ENCODE data around the gene MEGF11.

Gene MEGF11

DNA sequence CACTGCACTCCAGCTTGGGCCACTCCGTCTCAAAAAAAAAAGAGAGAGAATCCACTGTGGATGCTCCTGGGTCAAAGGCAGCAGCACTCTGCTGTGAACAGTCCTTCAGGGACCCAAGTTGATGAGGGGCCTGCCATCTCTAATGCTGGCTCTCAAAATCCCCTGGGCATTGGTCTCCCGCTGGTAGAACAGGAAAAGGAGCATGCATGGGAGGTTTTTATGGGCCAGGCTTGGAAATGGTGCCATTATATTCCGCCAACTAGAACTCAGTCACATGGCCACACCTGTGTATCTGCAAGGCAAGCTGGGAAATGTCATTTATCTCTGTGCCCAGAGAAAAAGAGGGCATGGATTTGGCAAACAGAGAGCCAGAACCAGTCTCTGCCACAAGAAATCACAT is 36.5 kb upstream of the MEGF11 start:
- peaks cover 20% of the 10 kb centered on the region for H3K4me1 ChIP-seq (ENCODE audit: insufficient read depth, low read length)
- H3K36me3 ChIP-seq (ENCODE audit: insufficient read depth, low read length), result no peaks in the 10 kb centered on the region
- no peak overlapping the region for H3K9ac ChIP-seq (ENCODE audit: low read length)
- H3K27ac ChIP-seq (ENCODE audit: low read depth, low read length), result no peak overlapping the region
- no peaks in the 10 kb centered on the region for H3K9me3 ChIP-seq (ENCODE audit: low read length)
- no peak overlapping the region for H3K4me3 ChIP-seq (ENCODE audit: low read depth in 1 of 2, low read length in 2 of 2)
- H3K27me3 ChIP-seq (ENCODE audit: control insufficient read depth in 1 of 2, insufficient read depth in 2 of 2, low read length in 2 of 2), result no peaks in the 10 kb centered on the region

DNA sequence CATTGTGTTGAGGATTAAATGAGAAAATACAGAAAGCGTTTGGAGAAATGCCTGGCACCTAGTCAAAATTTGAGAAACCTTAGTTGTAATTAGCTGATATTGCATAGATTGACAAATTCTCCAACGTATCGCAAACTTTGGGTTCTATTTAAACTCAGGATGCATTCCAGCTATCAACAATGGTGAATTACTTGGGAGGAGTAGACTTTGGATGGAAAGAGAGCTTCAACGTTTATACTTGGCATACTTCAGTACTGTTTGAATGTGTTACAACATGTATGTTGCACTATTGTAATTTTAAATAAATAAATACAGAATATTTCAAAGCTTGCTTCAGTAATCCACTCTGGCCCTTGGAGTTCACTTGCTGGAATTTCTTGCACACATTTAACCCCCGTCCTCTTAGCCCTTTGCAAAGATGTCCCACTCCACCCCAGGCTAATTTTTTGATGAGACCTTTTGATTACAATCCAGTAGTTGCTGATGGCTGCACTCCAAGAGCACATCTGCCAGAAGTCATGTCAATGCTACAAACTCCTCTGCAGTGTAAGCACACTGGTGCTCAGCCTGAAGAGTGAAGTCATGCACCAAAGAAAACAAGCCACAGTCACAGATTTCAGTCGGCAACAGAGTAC is 35.1 kb upstream of the MEGF11 start:
- no peak overlapping the region for H3K27ac ChIP-seq (ENCODE audit: low read depth, low read length)
- no peak overlapping the region for H3K9ac ChIP-seq (ENCODE audit: low read length)
- H3K27me3 ChIP-seq (ENCODE audit: control insufficient read depth in 1 of 2, insufficient read depth in 2 of 2, low read length in 2 of 2), result no peaks in the 10 kb centered on the region
- no peaks in the 10 kb centered on the region for H3K9me3 ChIP-seq (ENCODE audit: low read length)
- H3K4me1 ChIP-seq (ENCODE audit: insufficient read depth, low read length), result peaks cover 11% of the 10 kb centered on the region
- H3K36me3 ChIP-seq (ENCODE audit: insufficient read depth, low read length), result no peaks in the 10 kb centered on the region
- no peak overlapping the region for H3K4me3 ChIP-seq (ENCODE audit: low read depth in 1 of 2, low read length in 2 of 2)

DNA sequence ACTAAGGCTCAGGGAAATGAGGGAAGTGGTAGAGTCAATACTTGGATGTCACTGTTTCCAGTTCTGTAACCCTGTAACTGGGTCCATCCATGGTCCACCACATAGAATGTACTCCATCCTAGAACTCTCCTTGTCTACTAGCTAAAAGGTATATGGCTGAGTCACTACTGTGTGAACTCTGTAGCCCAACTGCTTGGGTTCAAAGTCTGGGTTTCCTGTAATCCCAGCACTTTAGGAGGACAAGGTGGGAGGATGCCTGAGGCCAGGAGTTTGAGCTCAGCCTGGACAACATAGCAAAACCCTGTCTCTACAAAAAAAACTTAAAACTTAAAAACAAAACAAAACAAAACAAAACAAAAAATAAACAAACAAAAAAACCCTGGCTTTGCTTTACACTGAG is 34.5 kb upstream of the MEGF11 start:
- no peak overlapping the region for H3K27ac ChIP-seq (ENCODE audit: low read depth, low read length)
- no peaks in the 10 kb centered on the region for H3K36me3 ChIP-seq (ENCODE audit: insufficient read depth, low read length)
- H3K9me3 ChIP-seq (ENCODE audit: low read length), result no peaks in the 10 kb centered on the region
- H3K4me1 ChIP-seq (ENCODE audit: insufficient read depth, low read length), result peaks cover 11% of the 10 kb centered on the region
- no peaks in the 10 kb centered on the region for H3K27me3 ChIP-seq (ENCODE audit: control insufficient read depth in 1 of 2, insufficient read depth in 2 of 2, low read length in 2 of 2)
- no peak overlapping the region for H3K4me3 ChIP-seq (ENCODE audit: low read depth in 1 of 2, low read length in 2 of 2)
- no peak overlapping the region for H3K9ac ChIP-seq (ENCODE audit: low read length)

DNA sequence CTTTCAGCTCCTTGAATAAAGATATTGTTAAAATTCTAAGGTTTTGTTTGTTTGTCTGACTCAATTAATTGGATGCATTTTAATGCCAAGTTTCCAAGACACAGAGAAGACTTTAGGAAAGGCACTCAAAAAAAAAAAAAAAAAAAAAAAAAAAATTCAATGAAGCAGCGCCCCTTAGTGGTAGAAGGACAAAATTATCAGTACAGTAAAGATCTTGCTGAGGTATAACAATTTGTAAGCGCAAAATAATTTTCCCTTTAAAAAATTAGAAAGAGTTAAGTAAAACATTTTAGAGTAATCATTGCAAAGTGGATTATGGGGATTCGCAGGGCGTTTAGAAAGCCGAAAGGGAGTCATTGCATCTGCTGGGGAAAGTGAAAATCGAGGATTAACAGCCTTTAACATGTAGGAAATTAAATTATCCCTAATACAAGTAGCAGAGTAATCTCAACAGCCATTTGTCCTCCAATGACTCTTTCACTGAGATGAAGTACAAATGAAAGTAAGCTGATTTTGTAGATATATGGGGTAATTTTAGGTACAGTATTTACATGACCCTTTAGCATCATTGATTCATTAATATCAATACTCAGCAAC is 34.0 kb upstream of the MEGF11 start:
- peaks cover 9% of the 10 kb centered on the region for H3K4me1 ChIP-seq (ENCODE audit: insufficient read depth, low read length)
- H3K36me3 ChIP-seq (ENCODE audit: insufficient read depth, low read length), result no peaks in the 10 kb centered on the region
- H3K27me3 ChIP-seq (ENCODE audit: control insufficient read depth in 1 of 2, insufficient read depth in 2 of 2, low read length in 2 of 2), result no peaks in the 10 kb centered on the region
- no peak overlapping the region for H3K27ac ChIP-seq (ENCODE audit: low read depth, low read length)
- H3K9ac ChIP-seq (ENCODE audit: low read length), result no peak overlapping the region
- H3K4me3 ChIP-seq (ENCODE audit: low read depth in 1 of 2, low read length in 2 of 2), result no peak overlapping the region
- no peaks in the 10 kb centered on the region for H3K9me3 ChIP-seq (ENCODE audit: low read length)

DNA sequence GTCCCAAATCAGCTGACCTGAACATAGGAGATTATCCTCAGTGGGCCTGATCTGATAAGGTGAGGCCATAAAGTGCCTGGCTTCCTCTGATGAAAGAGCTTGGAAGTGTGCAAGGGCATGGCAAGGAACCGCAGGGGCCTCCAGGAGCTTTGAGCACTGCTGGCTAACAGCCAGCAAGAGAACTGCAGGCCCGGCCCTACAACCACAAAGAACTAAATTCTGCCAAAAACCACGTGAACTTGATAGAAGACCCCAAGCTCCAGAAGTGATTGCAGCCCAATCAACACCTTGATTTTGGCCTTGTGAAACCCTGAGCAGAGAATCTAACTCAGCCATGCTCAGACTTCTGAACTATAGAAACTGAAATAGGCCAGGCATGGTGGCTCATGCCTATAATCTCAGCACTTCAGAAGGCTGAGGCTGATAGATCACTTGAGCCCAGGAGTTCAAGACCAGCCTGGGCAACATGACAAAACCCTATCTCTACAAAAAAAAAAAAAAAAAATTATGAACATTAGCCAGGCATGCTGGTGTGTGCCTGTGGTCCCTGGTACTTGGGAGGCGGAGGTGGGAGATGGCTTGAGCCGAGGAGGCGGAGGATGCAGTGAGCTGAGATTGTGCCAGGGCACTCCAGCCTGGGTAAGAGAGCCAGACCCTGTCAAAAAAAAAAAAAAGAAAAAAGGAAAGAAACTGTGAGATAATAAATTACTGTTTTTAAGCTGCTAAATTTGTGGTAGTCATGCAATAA is 32.2 kb upstream of the MEGF11 start:
- no peaks in the 10 kb centered on the region for H3K4me1 ChIP-seq (ENCODE audit: insufficient read depth, low read length)
- no peaks in the 10 kb centered on the region for H3K36me3 ChIP-seq (ENCODE audit: insufficient read depth, low read length)
- no peak overlapping the region for H3K27ac ChIP-seq (ENCODE audit: low read depth, low read length)
- no peak overlapping the region for H3K9ac ChIP-seq (ENCODE audit: low read length)
- H3K4me3 ChIP-seq (ENCODE audit: low read depth in 1 of 2, low read length in 2 of 2), result no peak overlapping the region
- no peaks in the 10 kb centered on the region for H3K27me3 ChIP-seq (ENCODE audit: control insufficient read depth in 1 of 2, insufficient read depth in 2 of 2, low read length in 2 of 2)
- no peaks in the 10 kb centered on the region for H3K9me3 ChIP-seq (ENCODE audit: low read length)

DNA sequence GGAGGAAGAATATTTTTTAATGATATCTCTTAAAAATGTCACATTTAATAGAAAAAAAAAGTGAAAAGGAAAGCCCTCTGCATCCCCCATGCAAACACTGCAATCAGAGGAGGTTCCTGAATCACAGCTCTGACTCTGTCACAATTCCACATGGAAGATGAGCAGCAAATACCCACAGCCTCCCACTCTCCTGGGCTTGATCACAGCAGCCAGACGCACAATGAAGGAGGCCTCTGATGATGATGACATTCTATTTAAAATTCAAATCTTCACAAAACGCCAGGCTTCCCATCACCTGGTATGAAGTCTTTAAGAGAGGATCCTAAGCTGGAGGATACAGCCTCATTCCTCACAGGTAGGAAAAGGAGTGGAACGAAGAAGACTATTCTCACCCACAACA is 30.7 kb upstream of the MEGF11 start:
- H3K27me3 ChIP-seq (ENCODE audit: control insufficient read depth in 1 of 2, insufficient read depth in 2 of 2, low read length in 2 of 2), result no peaks in the 10 kb centered on the region
- H3K4me3 ChIP-seq (ENCODE audit: low read depth in 1 of 2, low read length in 2 of 2), result no peak overlapping the region
- no peak overlapping the region for H3K27ac ChIP-seq (ENCODE audit: low read depth, low read length)
- no peak overlapping the region for H3K9ac ChIP-seq (ENCODE audit: low read length)
- H3K36me3 ChIP-seq (ENCODE audit: insufficient read depth, low read length), result no peaks in the 10 kb centered on the region
- H3K4me1 ChIP-seq (ENCODE audit: insufficient read depth, low read length), result no peaks in the 10 kb centered on the region
- H3K9me3 ChIP-seq (ENCODE audit: low read length), result no peaks in the 10 kb centered on the region

DNA sequence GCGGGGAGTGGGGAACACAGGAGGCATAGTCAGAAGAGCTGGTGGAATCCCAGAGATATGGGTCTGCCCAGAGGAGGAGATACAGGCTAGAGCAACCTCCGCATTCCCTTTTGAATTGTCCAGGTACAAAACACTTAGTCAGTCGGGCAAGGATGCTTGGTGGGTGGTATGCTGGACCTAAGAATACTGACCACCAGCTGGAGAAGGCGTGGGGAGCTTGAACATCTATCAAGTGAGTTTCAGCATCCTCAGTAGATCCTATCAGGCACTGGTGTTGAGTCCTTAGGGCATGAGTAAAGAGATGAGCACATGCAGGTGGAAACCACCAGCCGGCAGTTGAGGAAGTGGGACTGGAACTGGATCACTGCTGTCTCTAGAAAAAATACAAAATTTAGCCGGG is 25.1 kb upstream of the MEGF11 start:
- Histone ChIP-seq H3K36me3 (ENCODE audit: insufficient read depth, low read length) (no peaks in the 10 kb centered on the region), H3K9me3 (ENCODE audit: low read length) (no peaks in the 10 kb centered on the region), H3K4me3 (ENCODE audit: low read depth in 1 of 2, low read length in 2 of 2) (no peak overlapping the region), H3K27me3 (ENCODE audit: control insufficient read depth in 1 of 2, insufficient read depth in 2 of 2, low read length in 2 of 2) (no peaks in the 10 kb centered on the region), H3K4me1 (ENCODE audit: insufficient read depth, low read length) (no peaks in the 10 kb centered on the region), H3K9ac (ENCODE audit: low read length) (no peak overlapping the region), H3K27ac (ENCODE audit: low read depth, low read length) (no peak overlapping the region)

DNA sequence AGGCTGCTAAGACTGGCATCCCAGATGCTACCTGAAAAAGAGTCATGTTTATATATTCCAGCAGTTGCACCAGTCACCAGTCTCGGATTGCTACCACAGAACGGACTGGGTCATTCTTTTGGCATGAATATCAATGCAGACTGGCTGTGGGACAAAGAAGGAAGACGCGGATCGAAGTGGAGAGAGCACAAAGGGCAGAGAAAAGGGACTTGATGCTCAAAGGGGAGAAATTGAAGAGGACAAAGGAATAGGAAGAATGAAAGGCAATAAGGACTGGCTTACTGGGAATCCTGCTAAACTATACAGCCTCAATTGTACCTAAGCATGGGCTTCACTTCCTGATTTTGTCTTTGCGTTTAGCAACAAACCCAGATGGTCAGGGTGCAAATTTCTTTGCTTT is 24.5 kb upstream of the MEGF11 start:
- Histone ChIP-seq H3K4me3 (ENCODE audit: low read depth in 1 of 2, low read length in 2 of 2) (no peak overlapping the region), H3K36me3 (ENCODE audit: insufficient read depth, low read length) (no peaks in the 10 kb centered on the region), H3K9ac (ENCODE audit: low read length) (no peak overlapping the region), H3K27ac (ENCODE audit: low read depth, low read length) (no peak overlapping the region), H3K27me3 (ENCODE audit: control insufficient read depth in 1 of 2, insufficient read depth in 2 of 2, low read length in 2 of 2) (no peaks in the 10 kb centered on the region), H3K9me3 (ENCODE audit: low read length) (no peaks in the 10 kb centered on the region), H3K4me1 (ENCODE audit: insufficient read depth, low read length) (no peaks in the 10 kb centered on the region)

DNA sequence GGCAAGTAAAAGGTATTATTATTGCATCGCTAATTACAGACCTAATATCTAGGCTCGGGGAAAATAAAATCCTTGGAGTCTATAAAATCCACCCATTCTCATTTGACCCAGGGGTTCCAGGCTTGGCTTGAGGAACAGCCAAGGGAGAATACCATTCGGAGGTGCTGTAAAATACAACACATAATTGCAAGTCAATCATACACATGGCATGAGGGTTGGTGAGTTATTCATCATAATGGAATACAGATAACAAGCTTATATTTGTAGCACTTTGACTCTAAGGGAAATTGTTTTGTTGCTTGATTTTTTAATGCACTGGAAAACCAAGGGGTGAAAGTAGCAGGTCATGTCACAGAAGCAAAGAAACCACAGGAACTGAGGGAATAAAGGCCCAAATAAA is 23.0 kb upstream of the MEGF11 start:
- H3K36me3 ChIP-seq (ENCODE audit: insufficient read depth, low read length), result no peaks in the 10 kb centered on the region
- H3K27ac ChIP-seq (ENCODE audit: low read depth, low read length), result no peak overlapping the region
- H3K9ac ChIP-seq (ENCODE audit: low read length), result no peak overlapping the region

DNA sequence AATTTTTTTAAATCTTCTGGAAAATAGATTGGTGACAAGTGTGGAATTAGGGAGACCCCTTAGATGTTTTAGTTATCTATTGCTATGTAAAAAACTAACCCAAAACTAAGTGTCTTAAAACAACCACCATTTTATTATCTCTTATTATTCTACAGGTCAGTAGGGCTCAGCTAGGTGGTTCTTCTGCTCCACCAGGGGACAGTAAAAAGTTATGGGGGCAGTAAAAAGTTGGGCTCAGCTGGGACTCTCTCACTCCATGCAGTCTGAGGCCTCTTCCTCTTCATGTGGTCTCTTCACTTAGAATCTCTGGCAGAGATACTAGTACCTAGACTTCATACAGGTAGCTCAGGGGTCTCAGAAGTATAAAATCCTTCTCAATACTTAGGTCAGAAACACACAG is 21.8 kb upstream of the MEGF11 start:
- no peak overlapping the region for H3K4me3 ChIP-seq (ENCODE audit: low read depth in 1 of 2, low read length in 2 of 2)
- H3K36me3 ChIP-seq (ENCODE audit: insufficient read depth, low read length), result no peaks in the 10 kb centered on the region
- no peaks in the 10 kb centered on the region for H3K4me1 ChIP-seq (ENCODE audit: insufficient read depth, low read length)
- H3K27ac ChIP-seq (ENCODE audit: low read depth, low read length), result no peak overlapping the region
- no peak overlapping the region for H3K9ac ChIP-seq (ENCODE audit: low read length)
- no peaks in the 10 kb centered on the region for H3K9me3 ChIP-seq (ENCODE audit: low read length)
- H3K27me3 ChIP-seq (ENCODE audit: control insufficient read depth in 1 of 2, insufficient read depth in 2 of 2, low read length in 2 of 2), result no peaks in the 10 kb centered on the region

More for the DNA sequence above, 23.0 kb upstream of the MEGF11 start:
- no peak overlapping the region for H3K4me3 ChIP-seq (ENCODE audit: low read depth in 1 of 2, low read length in 2 of 2)
- no peaks in the 10 kb centered on the region for H3K27me3 ChIP-seq (ENCODE audit: control insufficient read depth in 1 of 2, insufficient read depth in 2 of 2, low read length in 2 of 2)
- no peaks in the 10 kb centered on the region for H3K4me1 ChIP-seq (ENCODE audit: insufficient read depth, low read length)
- no peaks in the 10 kb centered on the region for H3K9me3 ChIP-seq (ENCODE audit: low read length)

DNA sequence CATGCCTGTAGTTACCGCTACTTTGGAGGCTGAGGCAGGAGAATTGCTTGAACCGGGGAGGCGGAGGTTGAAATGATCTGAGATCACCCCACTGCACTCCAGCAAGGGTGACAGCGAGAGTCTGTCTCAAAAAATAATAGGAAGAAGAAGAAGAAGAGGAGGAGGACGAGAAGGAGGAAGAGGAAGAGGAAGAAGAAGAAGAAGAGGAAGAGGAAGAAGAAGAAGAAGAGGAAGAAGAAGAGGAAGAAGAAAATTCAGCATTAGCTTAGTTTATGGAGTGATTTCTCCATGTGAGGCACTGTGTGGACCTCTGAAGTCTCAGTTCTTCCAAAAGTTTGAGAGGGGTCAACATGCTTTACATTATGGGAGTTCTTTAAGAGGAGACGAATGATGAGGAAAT is 17.4 kb upstream of the MEGF11 start:
- Histone ChIP-seq H3K4me1 (ENCODE audit: insufficient read depth, low read length) (no peaks in the 10 kb centered on the region), H3K9me3 (ENCODE audit: low read length) (no peaks in the 10 kb centered on the region), H3K4me3 (ENCODE audit: low read depth in 1 of 2, low read length in 2 of 2) (no peak overlapping the region), H3K9ac (ENCODE audit: low read length) (no peak overlapping the region), H3K36me3 (ENCODE audit: insufficient read depth, low read length) (no peaks in the 10 kb centered on the region), H3K27me3 (ENCODE audit: control insufficient read depth in 1 of 2, insufficient read depth in 2 of 2, low read length in 2 of 2) (no peaks in the 10 kb centered on the region), H3K27ac (ENCODE audit: low read depth, low read length) (no peak overlapping the region)

All from muscle layer of colon (tissue), 2 donors.